Posterior vena cava (tissue), 2 donors: ENCODE results near the gene SEMA6C. TPM values are rescaled to one million over a fixed set of nuclear protein-coding genes. Genes with fewer than 3 reads are reported as not detected.
"Not testable (repeated sequence)": the region's sequence is repeated elsewhere in the genome, so short reads cannot be mapped to it uniquely, and the experiment has no call there.

Source experiments
- DNase-seq: peaks from one replicate; pipeline ENCODE4 v3.0.0-alpha.2; 2020; ENCODE audit warnings: low spot score
- intact Hi-C, 2 donors: fragments of 100-400 bp; cut with DNase I; formaldehyde crosslinking; loops; one replicate each; pipeline versions ENCODE4 v1.14.1 to v1.14.2; 2022 to 2023
- long read RNA-seq, 2 donors: library from polyadenylated mRNA; unstranded; transcript quantifications; one replicate each; pipeline ENCODE4 v2.0.0, GENCODE V29; 2020 to 2021
- total RNA-seq, 2 donors: library from RNA; stranded (reverse); fragmentation: NEBNext Ultra II Directional; extraction: Animal tissue kit (Norgen Biotek cat#: 25700); gene quantifications; one replicate each; pipeline ENCODE4 v1.2.1, GENCODE V29; 2021
- donor health status: DM: yes; HTN: yes; CAD: no.
- donor health status: DM: yes; HTN: yes; CAD: no.

Gene SEMA6C
- total RNA-seq: 10 to 100 TPM in 1 of 2 donors, 1 to 10 TPM in 1; 6.9 to 10.1 TPM
- long read RNA-seq, donor 1, partial matches to known transcripts: 0 of 1 reads
- long read RNA-seq, donor 1, other reads (novel, unspliced or antisense): 1 of 1 reads
- long read RNA-seq, donor 2, partial matches to known transcripts: 2 of 2 reads
- long read RNA-seq, donor 2, other reads (novel, unspliced or antisense): 0 of 2 reads

GRCh38 chr1:151146412-151147131 lies at the start of gene SEMA6C:
Gene SEMA6C, minus strand, starts transcription at chr1:151146631. Its CDS starts 4,010 bp downstream, at chr1:151142621.
- intact Hi-C loops: no loop called here
- peak; percentile 98 for DNase-seq

GRCh38 chr1:151194894-151195594 lies 48.6 kb upstream of the SEMA6C start:
- intact Hi-C loops: loop anchor here (5.0 kb wide), 1 partner anchor 57 kb away; the partner anchor contains the start of gene PSMD4 (in 2 of the 2)
- not testable (repeated sequence) for DNase-seq

- intact Hi-C loops: no loop called here
- no peak for DNase-seq
Observed at GRCh38 chr1:151193856-151194255, 47.4 kb upstream of the SEMA6C start.

GRCh38 chr1:151193304-151193703 lies 46.9 kb upstream of the SEMA6C start:
- no peak for DNase-seq
- intact Hi-C loops: no loop called here

- intact Hi-C loops: no loop called here
- DNase-seq: no peak
Observed at GRCh38 chr1:151192047-151192446, 45.6 kb upstream of the SEMA6C start.

- intact Hi-C loops: no loop called here
- DNase-seq: peak; percentile 95
Observed at GRCh38 chr1:151189637-151190445, 43.4 kb upstream of the SEMA6C start, which contains the start of gene VPS72. Gene VPS72, minus strand, starts transcription at chr1:151190197. Its CDS starts 76 bp downstream, at chr1:151190121.

GRCh38 chr1:151188667-151189066 lies 42.2 kb upstream of the SEMA6C start:
- intact Hi-C loops, DNase-seq: not testable (repeated sequence)

GRCh38 chr1:151187205-151187604 lies 40.8 kb upstream of the SEMA6C start:
- intact Hi-C loops: no loop called here
- no peak for DNase-seq

GRCh38 chr1:151184211-151184610 lies 37.8 kb upstream of the SEMA6C start:
- intact Hi-C loops: no loop called here
- no peak for DNase-seq

- DNase-seq: no peak
- intact Hi-C loops: no loop called here
Observed at GRCh38 chr1:151176514-151177045, 30.1 kb upstream of the SEMA6C start.

- no peak for DNase-seq
- intact Hi-C loops: no loop called here
Observed at GRCh38 chr1:151175863-151176262, 29.4 kb upstream of the SEMA6C start, which contains the start of gene TMOD4. Gene TMOD4, minus strand, starts transcription at chr1:151175981. Its CDS starts 1,106 bp downstream, at chr1:151174875.

GRCh38 chr1:151175041-151175741 lies 28.8 kb upstream of the SEMA6C start:
- intact Hi-C loops: no loop called here
- no peak for DNase-seq

- DNase-seq: no peak
- intact Hi-C loops: no loop called here
Observed at GRCh38 chr1:151171190-151171589, 24.8 kb upstream of the SEMA6C start.

- intact Hi-C loops: no loop called here
- no peak for DNase-seq
Observed at GRCh38 chr1:151167116-151167515, 20.7 kb upstream of the SEMA6C start.

- DNase-seq: no peak
- intact Hi-C loops: no loop called here
Observed at GRCh38 chr1:151166505-151166956, 20.1 kb upstream of the SEMA6C start.

GRCh38 chr1:151165738-151166504 lies 19.5 kb upstream of the SEMA6C start, which contains the start of the genes LYSMD1 and SCNM1:
Gene LYSMD1, minus strand, starts transcription at chr1:151165902. Its CDS starts 644 bp downstream, at chr1:151165258.
Gene SCNM1, plus strand, starts transcription at chr1:151166144. Its CDS starts 9 bp downstream, at chr1:151166153.
- intact Hi-C loops: no loop called here
- peak; percentile 99 for DNase-seq

GRCh38 chr1:151165281-151165737 lies 18.9 kb upstream of the SEMA6C start:
- intact Hi-C loops: no loop called here
- DNase-seq: peak; percentile 84
